Karpas-422 (cell line): ENCODE data around the gene RPL27A. TPM values are rescaled to one million over a fixed set of nuclear protein-coding genes. Genes with fewer than 3 reads are reported as not detected.

Source experiments
- DNase-seq: peaks from one replicate; pipeline ENCODE4 v3.0.0-alpha.2; 2015
- H2AFZ ChIP-seq: fragments of 200-600 bp; sonication (generic); 2 replicates; pipeline ENCODE4 v1.6.1; 2014; ENCODE audit warnings: antibody characterized with exemption, low read length, mixed read lengths
- H3K27ac ChIP-seq: fragments of 200-600 bp; sonication (generic); 2 replicates; pipeline ENCODE4 v1.5.1; 2014; ENCODE audit warnings: mild to moderate bottlenecking, low read length, moderate library complexity
- H3K27me3 ChIP-seq: fragments of 200-600 bp; sonication (generic); 2 replicates; pipeline ENCODE4 v1.6.1; 2014; ENCODE audit warnings: low read length, mixed read lengths
- H3K36me3 ChIP-seq: fragments of 200-600 bp; sonication (generic); 2 replicates; pipeline ENCODE4 v1.6.1; 2014; ENCODE audit warnings: low read length, mixed read lengths; ENCODE audit not compliant: insufficient read depth
- H3K4me1 ChIP-seq: fragments of 200-600 bp; sonication (generic); 2 replicates; pipeline ENCODE4 v1.6.1; 2014; ENCODE audit warnings: mild to moderate bottlenecking, low read length, mixed read lengths
- H3K4me2 ChIP-seq: fragments of 200-600 bp; sonication (generic); 2 replicates; pipeline ENCODE4 v1.6.1; 2014; ENCODE audit warnings: low read length, low read depth, mild to moderate bottlenecking; ENCODE audit not compliant: poor library complexity, severe bottlenecking
- H3K4me3 ChIP-seq: fragments of 200-600 bp; sonication (generic); 2 replicates; pipeline ENCODE4 v1.5.1; 2014; ENCODE audit warnings: mild to moderate bottlenecking, antibody characterized with exemption, low read length, mixed read lengths
- H3K79me2 ChIP-seq: fragments of 200-600 bp; sonication (generic); 2 replicates; pipeline ENCODE4 v1.6.1; 2014; ENCODE audit warnings: mild to moderate bottlenecking, low read length, mixed read lengths
- H3K9ac ChIP-seq: fragments of 200-600 bp; sonication (generic); 2 replicates; pipeline ENCODE4 v1.6.0; 2014; ENCODE audit warnings: low read length
- H3K9me2 ChIP-seq: fragments of 200-600 bp; sonication (generic), shearing (Covaris generic); replicated peaks from 2 replicates; pipeline ENCODE4 v1.6.0; 2014; ENCODE audit warnings: mild to moderate bottlenecking, low read length, moderate library complexity; ENCODE audit not compliant: insufficient read depth
- H3K9me3 ChIP-seq: fragments of 300-700, 200-600 bp; sonication (generic); 2 replicates; pipeline ENCODE4 v1.6.1; 2014; ENCODE audit warnings: low read length, mixed read lengths
- H4K20me1 ChIP-seq: fragments of 200-600 bp; sonication (generic); 2 replicates; pipeline ENCODE4 v1.6.1; 2014; ENCODE audit warnings: mild to moderate bottlenecking, antibody characterized with exemption, low read length, low read depth; ENCODE audit not compliant: insufficient read depth
- total RNA-seq: library from RNA; depleted of rRNA; stranded (reverse); fragments of >200 nt; shearing (Covaris generic); gene quantifications from 2 replicates; pipeline ENCODE4 v1.2.3, GENCODE V29; 2014; ENCODE audit warnings: low replicate concordance

Gene RPL27A
- total RNA-seq, 1 experiment from 2014 or later = 2,423 TPM

DNA sequence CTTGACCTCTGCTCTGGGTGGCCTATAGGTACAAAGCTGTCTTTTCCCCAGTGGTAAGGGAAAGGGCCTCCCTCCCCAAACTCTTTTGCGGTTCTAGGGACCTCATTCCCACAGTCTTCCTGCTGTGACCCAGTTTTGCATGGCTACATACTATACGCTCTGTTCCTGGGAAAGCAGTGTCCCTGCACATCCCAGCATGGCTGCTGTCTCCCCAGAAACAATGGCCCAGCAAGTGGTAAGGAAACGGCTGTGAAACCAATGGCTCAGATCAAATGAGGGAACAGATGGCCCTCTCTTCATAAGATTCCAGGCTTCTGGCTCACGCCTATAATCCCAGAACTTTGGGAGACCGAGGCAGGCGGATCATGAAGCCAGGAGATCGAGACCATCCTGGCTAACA, 41.1 kb downstream of the RPL27A start:
- H3K4me2 ChIP-seq = no peak overlapping the region

GRCh38 chr11:8724682-8725081, 42.1 kb downstream of the RPL27A start:
- Histone ChIP-seq H2AFZ (no peak overlapping the region), H3K9ac (no peak overlapping the region), H3K4me2 (no peak overlapping the region), H3K36me3 (no peaks in the 10 kb centered on the region), H3K79me2 (no peaks in the 10 kb centered on the region), H3K27me3 (no peaks in the 10 kb centered on the region), H4K20me1 (no peaks in the 10 kb centered on the region), H3K27ac (no peak overlapping the region), H3K9me3 (no peaks in the 10 kb centered on the region), H3K4me3 (no peak overlapping the region), H3K4me1 (no peaks in the 10 kb centered on the region), H3K9me2 (no peaks in the 10 kb centered on the region)
- DNase-seq = no peak

More for the DNA sequence above, 41.1 kb downstream of the RPL27A start:
- no peak overlapping the region for H3K27ac ChIP-seq
- H3K79me2 ChIP-seq = no peaks in the 10 kb centered on the region
- no peaks in the 10 kb centered on the region for H3K27me3 ChIP-seq
- H3K9me3 ChIP-seq = no peaks in the 10 kb centered on the region
- H3K4me3 ChIP-seq = no peak overlapping the region
- no peak overlapping the region for H3K9ac ChIP-seq
- no peaks in the 10 kb centered on the region for H4K20me1 ChIP-seq
- H3K36me3 ChIP-seq = no peaks in the 10 kb centered on the region
- H3K4me1 ChIP-seq = no peaks in the 10 kb centered on the region
- H3K9me2 ChIP-seq = no peaks in the 10 kb centered on the region
- no peak overlapping the region for H2AFZ ChIP-seq
- no peak for DNase-seq

- H3K4me1 ChIP-seq = no peaks in the 10 kb centered on the region; the same call in 1 of the 2 replicates
- no peak overlapping the region for H3K4me3 ChIP-seq
- H3K27me3 ChIP-seq = no peaks in the 10 kb centered on the region
- no peaks in the 10 kb centered on the region for H3K36me3 ChIP-seq
- no peak overlapping the region for H3K4me2 ChIP-seq
- H3K79me2 ChIP-seq = no peaks in the 10 kb centered on the region
- H4K20me1 ChIP-seq = no peaks in the 10 kb centered on the region
- no peak overlapping the region for H3K27ac ChIP-seq
- no peak overlapping the region for H3K9ac ChIP-seq
- no peak overlapping the region for H2AFZ ChIP-seq
- no peaks in the 10 kb centered on the region for H3K9me2 ChIP-seq
- no peak for DNase-seq
- no peaks in the 10 kb centered on the region for H3K9me3 ChIP-seq
These were observed 43.8 kb downstream of the RPL27A start for GRCh38 chr11:8726395-8726794.

- Histone ChIP-seq H3K27ac (no peak overlapping the region), H3K9me3 (no peaks in the 10 kb centered on the region), H3K79me2 (no peaks in the 10 kb centered on the region), H3K27me3 (no peaks in the 10 kb centered on the region), H2AFZ (no peak overlapping the region), H3K9ac (no peak overlapping the region), H3K4me3 (no peak overlapping the region), H3K4me1 (peaks cover 15% of the 10 kb centered on the region), H3K9me2 (no peaks in the 10 kb centered on the region), H3K4me2 (no peak overlapping the region), H4K20me1 (no peaks in the 10 kb centered on the region), H3K36me3 (no peaks in the 10 kb centered on the region)
- DNase-seq = no peak
These were observed 46.0 kb downstream of the RPL27A start for GRCh38 chr11:8728563-8728962.

DNA sequence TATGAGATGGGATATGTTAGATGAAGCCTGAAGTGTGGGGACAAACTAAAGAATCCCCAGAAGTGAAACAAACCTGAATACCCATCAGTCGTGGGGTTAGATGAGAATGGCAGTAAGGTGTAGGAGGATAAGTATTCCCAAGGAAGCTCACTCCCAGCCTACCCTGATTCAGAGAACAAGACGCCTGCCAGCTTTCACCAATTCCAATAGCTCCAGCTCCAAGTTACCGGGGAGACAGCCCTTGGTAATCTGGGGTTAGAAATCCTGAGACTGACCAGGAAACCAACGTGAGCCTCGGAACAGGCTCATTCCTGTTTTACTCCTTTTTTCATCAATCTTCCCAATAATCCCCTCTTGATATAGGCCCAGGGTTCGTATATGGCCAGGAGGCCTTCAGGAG, 46.5 kb downstream of the RPL27A start:
- no peak for DNase-seq
- Histone ChIP-seq H3K36me3 (no peaks in the 10 kb centered on the region), H3K4me2 (no peak overlapping the region), H3K4me3 (no peak overlapping the region), H3K79me2 (no peaks in the 10 kb centered on the region), H3K9me3 (no peaks in the 10 kb centered on the region), H3K9ac (no peak overlapping the region), H4K20me1 (no peaks in the 10 kb centered on the region), H2AFZ (no peak overlapping the region), H3K27me3 (no peaks in the 10 kb centered on the region), H3K4me1 (peaks cover 21% of the 10 kb centered on the region), H3K27ac (no peak overlapping the region), H3K9me2 (no peaks in the 10 kb centered on the region)

- Histone ChIP-seq H3K9ac (no peak overlapping the region), H3K4me2 (no peak overlapping the region), H3K9me3 (no peaks in the 10 kb centered on the region), H3K27ac (no peak overlapping the region), H4K20me1 (no peaks in the 10 kb centered on the region), H3K4me3 (no peak overlapping the region), H3K27me3 (no peaks in the 10 kb centered on the region), H2AFZ (no peak overlapping the region), H3K4me1 (peaks cover 23% of the 10 kb centered on the region), H3K9me2 (no peaks in the 10 kb centered on the region), H3K79me2 (no peaks in the 10 kb centered on the region), H3K36me3 (no peaks in the 10 kb centered on the region)
- no peak for DNase-seq
These were observed 47.5 kb downstream of the RPL27A start for GRCh38 chr11:8729837-8730696.

DNA sequence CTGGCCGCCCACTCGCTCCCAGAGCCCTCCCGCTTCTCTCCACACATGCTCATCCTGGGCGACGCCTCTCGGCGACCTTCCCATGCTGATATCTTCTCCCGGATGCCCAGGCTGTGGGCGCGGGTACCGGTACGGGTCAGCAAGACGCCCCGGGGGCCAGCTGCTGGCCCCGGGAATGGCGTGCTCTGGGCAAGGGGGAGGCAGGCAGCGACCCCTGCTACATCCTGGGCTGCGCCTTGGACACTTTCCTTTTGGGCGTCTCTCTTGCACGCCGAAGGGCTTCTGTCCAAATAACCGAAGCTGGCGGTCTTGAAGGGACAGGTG, 48.1 kb downstream of the RPL27A start:
- Histone ChIP-seq H4K20me1 (no peaks in the 10 kb centered on the region), H3K9ac (no peak overlapping the region)

DNA sequence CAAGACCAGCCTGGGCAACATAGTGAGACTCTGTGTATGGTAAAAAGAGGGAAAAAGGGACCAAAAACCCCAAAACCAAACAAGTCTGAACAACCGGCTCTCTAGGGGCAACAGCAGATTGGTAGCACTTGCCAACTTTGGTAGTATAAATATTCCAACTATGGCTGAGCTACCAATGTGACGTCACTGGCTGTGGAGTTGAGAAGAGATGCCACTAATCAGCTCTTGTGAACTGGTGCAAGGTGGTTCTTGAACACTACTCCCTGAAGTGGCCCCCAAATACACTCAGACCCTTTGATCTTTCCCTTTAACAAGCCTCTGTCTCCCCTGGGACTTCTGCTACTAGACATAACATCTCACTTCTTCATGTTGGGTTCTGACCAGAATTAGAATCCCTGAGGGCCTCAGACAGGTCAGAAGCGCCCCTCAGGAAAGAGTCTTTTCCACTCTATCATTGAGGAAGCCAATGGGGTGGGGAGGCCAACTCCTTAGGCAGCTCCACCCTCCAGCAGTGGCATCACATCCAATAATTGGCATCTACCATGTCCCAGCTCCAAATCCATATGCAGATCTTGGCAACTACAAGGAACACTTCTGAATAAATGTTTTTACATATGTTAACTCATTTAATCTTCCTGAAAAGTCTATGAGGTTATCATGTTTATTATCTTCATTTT, 49.2 kb downstream of the RPL27A start:
- H3K9me3 ChIP-seq = no peaks in the 10 kb centered on the region
- no peak overlapping the region for H3K9ac ChIP-seq
- no peaks in the 10 kb centered on the region for H3K36me3 ChIP-seq
- no peaks in the 10 kb centered on the region for H3K27me3 ChIP-seq
- peaks cover 23% of the 10 kb centered on the region for H3K4me1 ChIP-seq
- no peaks in the 10 kb centered on the region for H3K79me2 ChIP-seq
- DNase-seq = no peak
- no peak overlapping the region for H3K27ac ChIP-seq
- no peak overlapping the region for H3K4me3 ChIP-seq
- no peak overlapping the region for H3K4me2 ChIP-seq
- H2AFZ ChIP-seq = no peak overlapping the region
- no peaks in the 10 kb centered on the region for H3K9me2 ChIP-seq
- H4K20me1 ChIP-seq = no peaks in the 10 kb centered on the region

More for the DNA sequence above, 48.1 kb downstream of the RPL27A start:
- Histone ChIP-seq H3K4me3 (no peak overlapping the region), H3K4me1 (peaks cover 23% of the 10 kb centered on the region), H3K27me3 (no peaks in the 10 kb centered on the region), H3K4me2 (no peak overlapping the region), H3K9me2 (no peaks in the 10 kb centered on the region), H2AFZ (no peak overlapping the region), H3K79me2 (no peaks in the 10 kb centered on the region), H3K36me3 (no peaks in the 10 kb centered on the region), H3K27ac (no peak overlapping the region), H3K9me3 (no peaks in the 10 kb centered on the region)
- no peak for DNase-seq
